KBM-7 (cell line): Measurements from ENCODE around the gene JADE2.

Experiments used
- DNase-seq: peaks from one replicate; pipeline ENCODE4 v3.0.0-alpha.2; 2015
- in situ Hi-C: fragments of 300-500 bp; cut with MboI; formaldehyde crosslinking; loops from 2 replicates; pipeline ENCODE4 v1.14.3; 2020; ENCODE audit warnings: low sequenced_read_pairs, low pct_unique_long_range_greater_than_20kb, mixed read lengths

JADE2 gene

DNA sequence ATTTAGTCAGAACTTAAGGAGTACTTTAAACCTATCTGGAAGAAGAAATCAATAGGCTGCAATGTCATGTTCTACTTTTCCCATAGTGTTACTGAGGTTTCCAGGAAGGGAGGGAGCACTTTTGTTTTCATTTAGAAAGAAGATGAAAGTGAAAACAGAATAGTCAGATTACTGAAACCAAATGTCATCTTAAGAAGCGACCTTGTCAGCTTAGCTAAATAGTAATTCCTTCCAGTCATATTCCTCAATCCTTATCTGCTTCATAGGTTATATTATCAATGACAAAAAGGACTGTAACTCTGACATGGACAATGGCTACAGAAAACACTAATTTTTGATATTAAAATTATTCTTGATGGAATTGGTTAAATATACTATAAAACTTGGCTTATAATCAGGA lies 79.4 kb downstream of the JADE2 start:
- no peak for DNase-seq
- in situ Hi-C loops: no loop called here

DNA sequence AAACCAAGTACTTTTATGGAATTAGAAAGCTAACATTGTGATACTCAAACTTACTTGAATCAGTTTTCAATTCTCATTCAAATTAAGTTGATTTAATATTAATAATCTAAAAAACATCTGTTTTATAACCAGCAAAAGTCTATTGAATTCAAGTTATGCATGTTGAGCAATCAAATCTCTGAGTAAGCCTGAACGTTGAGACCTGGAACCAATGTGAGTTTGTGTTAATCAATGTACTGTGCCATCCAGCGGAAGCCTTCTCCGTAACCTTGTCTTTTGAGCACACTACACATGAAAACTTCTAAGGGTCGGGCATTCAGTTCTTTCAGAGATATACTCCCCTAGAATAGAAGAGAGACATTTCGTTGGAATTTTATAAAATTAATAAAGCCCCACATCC lies 81.3 kb downstream of the JADE2 start:
- no peak for DNase-seq
- in situ Hi-C loops: no loop called here

DNA sequence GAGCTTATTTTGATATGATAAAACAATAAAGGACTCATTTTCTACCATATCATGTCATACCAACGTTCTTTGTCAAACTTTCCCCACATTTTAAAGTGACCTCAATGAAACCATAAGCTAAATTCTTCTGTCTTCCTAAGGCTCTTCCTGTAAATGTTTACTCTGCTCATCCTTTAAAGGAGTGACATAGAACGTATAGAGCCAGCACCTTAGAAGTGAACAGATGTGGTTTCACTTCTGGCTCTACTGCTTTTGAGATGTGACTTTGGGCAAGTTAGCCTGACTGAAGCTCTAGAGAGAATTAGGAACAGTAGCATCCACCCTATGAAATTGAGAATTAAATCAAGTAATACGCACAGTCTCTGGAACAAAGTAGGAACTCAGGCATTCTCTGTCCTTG lies 83.1 kb downstream of the JADE2 start:
- in situ Hi-C loops: no loop called here
- no peak for DNase-seq

DNA sequence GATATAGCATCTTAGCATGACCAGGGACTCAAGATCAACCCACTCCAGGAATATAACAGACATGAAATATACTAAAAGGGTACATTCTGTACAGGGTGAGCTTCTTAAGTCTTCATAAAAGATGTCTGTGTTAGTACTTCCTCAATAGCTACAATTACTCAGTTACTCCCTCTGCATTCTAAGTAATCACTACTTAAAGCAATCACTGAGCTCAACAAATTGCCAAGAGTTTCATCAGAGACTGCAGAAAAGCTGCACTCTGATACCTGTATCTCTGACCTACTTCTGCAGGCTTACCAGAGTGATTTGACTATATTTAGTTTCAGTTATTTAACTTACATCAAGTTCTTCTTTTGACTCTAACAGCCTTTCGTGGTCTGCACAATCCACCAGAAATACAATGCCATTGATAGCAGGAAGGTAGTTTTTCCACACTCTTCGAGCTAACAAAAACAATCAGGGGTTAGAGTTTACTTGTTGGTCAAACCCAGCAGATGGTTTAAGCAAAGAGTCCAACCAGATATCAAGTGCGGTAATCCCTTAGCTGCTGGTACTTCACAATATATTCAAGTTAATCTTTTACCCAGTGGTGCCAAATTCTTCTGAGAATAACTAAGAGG lies 83.9 kb downstream of the JADE2 start:
- peak; percentile 23 for DNase-seq
- in situ Hi-C loops: no loop called here

DNA sequence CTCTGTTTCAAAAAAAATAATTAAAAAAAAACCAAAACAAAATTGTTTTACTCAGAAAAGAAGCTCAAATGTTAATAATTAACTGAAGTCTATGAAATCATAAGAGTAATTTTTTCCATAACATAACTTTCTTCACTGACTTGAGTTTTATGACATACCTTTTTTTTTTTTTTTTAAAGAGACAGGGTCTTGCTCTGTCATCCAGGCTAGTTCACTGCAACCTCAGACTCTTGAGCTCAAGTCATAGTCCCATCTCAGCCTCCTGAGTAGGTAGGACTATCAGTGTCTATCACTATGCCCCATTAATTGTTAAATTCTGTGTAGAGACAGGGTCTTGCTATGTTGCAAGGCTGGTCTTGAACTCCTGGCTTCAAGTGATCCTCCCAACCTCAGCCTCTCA lies 85.3 kb downstream of the JADE2 start:
- no peak for DNase-seq
- in situ Hi-C loops: no loop called here

DNA sequence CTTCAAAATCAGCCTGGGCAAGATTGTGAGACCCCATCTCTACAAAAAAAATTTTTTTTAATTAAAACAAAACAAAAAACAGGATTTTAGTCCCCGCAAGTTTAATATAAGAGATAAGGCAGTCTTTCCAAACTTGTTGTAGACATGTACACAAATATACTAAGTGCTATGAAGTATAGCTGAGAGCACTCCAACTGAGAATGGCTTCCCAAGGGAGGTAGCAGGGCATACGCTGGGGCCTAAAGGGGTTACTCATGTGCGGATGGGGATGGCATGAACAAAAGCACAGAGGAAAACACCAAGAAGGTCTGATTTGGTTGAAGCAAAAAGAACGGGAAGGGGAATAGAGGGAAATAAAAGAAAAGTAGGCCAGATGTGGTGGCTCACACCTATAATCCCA lies 86.0 kb downstream of the JADE2 start:
- in situ Hi-C loops: no loop called here

DNA sequence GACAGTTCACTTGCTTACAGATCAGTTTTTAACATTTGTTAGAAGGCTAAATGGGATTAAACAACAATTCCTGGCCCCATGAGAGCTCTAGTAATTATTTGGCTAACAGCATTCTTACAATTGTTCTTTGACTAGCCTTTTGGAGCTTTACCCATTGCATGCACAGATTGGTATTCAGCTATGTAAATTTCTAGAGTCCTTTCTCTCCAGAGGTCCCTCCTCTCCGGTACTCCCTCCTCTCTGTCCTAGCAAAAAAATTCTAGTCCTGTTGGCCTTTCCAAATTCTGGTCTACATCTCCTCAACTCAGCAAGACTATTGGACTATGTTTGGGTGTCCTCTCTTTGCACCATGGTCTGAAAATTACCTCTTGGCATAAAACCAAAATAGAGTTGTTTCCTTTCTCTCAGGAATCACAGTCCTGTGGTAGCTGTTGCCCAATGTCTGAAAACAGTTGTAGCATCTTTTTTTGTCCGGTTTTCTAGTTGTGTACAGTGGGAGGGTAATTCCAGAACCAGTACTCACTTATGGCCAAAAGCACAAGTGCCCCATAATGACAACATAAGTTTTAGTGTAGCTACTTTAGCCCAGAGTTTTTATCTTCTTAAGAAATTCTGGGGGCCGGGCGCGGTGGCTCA lies 89.1 kb downstream of the JADE2 start:
- in situ Hi-C loops: no loop called here
- no peak for DNase-seq

More for the DNA sequence above, 86.0 kb downstream of the JADE2 start:
- DNase-seq: no peak

DNA sequence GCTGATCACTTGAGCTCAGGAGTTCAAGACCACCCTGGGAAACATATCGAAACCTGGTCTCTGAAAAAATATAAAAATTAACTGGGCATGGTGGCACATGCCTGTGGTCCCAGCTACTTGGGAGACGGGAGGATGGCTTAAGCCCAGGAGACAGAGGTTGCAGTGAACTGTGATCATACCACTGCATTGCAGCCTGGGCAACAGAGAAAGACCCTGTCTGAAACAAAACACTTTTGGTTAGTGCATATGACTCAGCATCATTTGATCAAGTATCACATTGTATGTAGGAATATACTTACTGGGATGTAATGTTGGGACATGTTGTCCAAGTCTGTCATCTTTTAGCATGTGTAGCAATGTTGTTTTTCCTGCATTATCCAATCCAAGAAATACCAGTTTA lies 95.2 kb downstream of the JADE2 start:
- in situ Hi-C loops: no loop called here

DNA sequence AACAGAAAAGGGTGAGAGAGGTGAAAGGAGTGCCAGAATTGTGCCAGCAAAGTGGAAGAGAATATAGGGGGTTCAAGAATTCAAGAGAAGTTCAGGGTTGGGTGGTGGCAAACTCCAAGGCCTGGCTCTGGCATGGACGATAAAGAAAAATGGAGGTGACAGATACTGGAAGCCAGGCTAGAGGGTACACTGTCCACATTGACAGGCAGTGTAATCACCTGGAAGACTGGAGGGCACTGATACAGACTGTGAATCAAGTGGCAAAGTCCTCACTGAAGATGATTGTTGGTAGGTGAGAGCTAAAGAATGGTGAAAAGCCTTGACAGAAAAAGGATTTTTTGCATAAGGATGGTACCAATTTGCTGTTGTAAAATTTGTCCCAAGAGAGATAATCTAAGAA lies 100.1 kb downstream of the JADE2 start:
- no peak for DNase-seq
- in situ Hi-C loops: no loop called here

More for the DNA sequence above, 95.2 kb downstream of the JADE2 start:
- DNase-seq: no peak

DNA sequence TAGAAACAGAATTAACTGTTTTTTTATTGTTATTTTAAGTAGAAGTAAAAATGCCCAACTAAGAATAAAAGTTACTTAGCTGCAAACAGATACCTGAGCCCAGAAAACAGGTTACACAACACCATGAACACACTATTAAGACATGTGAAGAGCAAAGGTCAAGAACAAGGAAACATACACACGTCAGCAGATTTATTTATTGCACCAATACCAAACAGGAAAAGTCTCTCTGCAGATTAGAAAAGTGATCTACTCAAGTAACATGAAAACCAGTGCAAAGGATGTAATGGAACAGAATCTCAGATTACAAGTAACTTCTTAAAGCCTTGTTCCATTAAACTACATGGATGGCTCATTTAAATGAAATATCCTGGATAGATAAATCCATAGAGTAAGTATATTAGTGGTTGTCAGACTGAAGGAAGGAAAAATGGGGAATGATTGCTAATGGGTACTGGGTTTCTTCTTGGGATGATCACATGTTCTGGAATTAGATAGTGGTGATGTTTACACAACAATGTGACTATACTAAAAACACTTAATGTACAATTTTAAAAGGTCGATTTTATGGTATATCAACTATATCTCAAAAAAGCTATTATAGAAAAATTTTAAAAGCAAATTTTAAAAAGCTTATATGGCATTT lies 101.0 kb downstream of the JADE2 start:
- in situ Hi-C loops: no loop called here
- no peak for DNase-seq
